ENCODE data around the gene ZMAT3.

The ZMAT3 gene

GRCh38 chr3:178982137-178982536 lies 89.5 kb downstream of the ZMAT3 start:
- no peak overlapping the region for H3K4me3 ChIP-seq (ENCODE audit: severe bottlenecking)
- H3K27ac ChIP-seq (ENCODE audit: poor library complexity, severe bottlenecking), result no peak overlapping the region
- H3K27me3 ChIP-seq (ENCODE audit: insufficient read depth, poor library complexity, severe bottlenecking), result no peaks in the 10 kb centered on the region
- H3K36me3 ChIP-seq (ENCODE audit: low read depth), result no peaks in the 10 kb centered on the region; the same call in 1 of the 2 replicates
- no peaks in the 10 kb centered on the region for H3K9me3 ChIP-seq (ENCODE audit: severe bottlenecking)
- no peak for TF ChIP-seq CTCF (IDR thresholded peaks at IDR 0.05; ENCODE audit: poor library complexity, severe bottlenecking)
- ATAC-seq (ENCODE audit: low read depth), result 0 out of 3 replicates have a peak, but pooled peaks have one; percentile 23
- DNase-seq (ENCODE audit: low spot score), result no peak
- no peaks in the 10 kb centered on the region for H3K4me1 ChIP-seq (ENCODE audit: insufficient read depth, poor library complexity, severe bottlenecking)

GRCh38 chr3:178975320-178975719 lies 96.3 kb downstream of the ZMAT3 start:
- no peak for DNase-seq (ENCODE audit: low spot score)
- Histone ChIP-seq H3K4me3 (ENCODE audit: severe bottlenecking) (no peak overlapping the region), H3K36me3 (ENCODE audit: low read depth) (no peaks in the 10 kb centered on the region), H3K9me3 (ENCODE audit: severe bottlenecking) (no peaks in the 10 kb centered on the region), H3K4me1 (ENCODE audit: insufficient read depth, poor library complexity, severe bottlenecking) (no peaks in the 10 kb centered on the region), H3K27me3 (ENCODE audit: insufficient read depth, poor library complexity, severe bottlenecking) (no peaks in the 10 kb centered on the region), H3K27ac (ENCODE audit: poor library complexity, severe bottlenecking) (no peak overlapping the region)
- no peak for TF ChIP-seq CTCF (IDR thresholded peaks at IDR 0.05; ENCODE audit: poor library complexity, severe bottlenecking)
- ATAC-seq (ENCODE audit: low read depth), result no peak

GRCh38 chr3:178971614-178972013 lies 100.0 kb downstream of the ZMAT3 start:
- H3K4me1 ChIP-seq (ENCODE audit: insufficient read depth, poor library complexity, severe bottlenecking), result no peaks in the 10 kb centered on the region
- TF ChIP-seq CTCF (IDR thresholded peaks at IDR 0.05; ENCODE audit: poor library complexity, severe bottlenecking), result no peak
- DNase-seq (ENCODE audit: low spot score) (no peak), ATAC-seq (ENCODE audit: low read depth) (peak; percentile 96)
- H3K27me3 ChIP-seq (ENCODE audit: insufficient read depth, poor library complexity, severe bottlenecking), result no peaks in the 10 kb centered on the region
- H3K36me3 ChIP-seq (ENCODE audit: low read depth), result no peaks in the 10 kb centered on the region
- H3K9me3 ChIP-seq (ENCODE audit: severe bottlenecking), result no peaks in the 10 kb centered on the region
- H3K4me3 ChIP-seq (ENCODE audit: severe bottlenecking), result no peak overlapping the region
- H3K27ac ChIP-seq (ENCODE audit: poor library complexity, severe bottlenecking), result no peak overlapping the region

- Histone ChIP-seq H3K4me1 (ENCODE audit: insufficient read depth, poor library complexity, severe bottlenecking) (peaks cover 4% of the 10 kb centered on the region), H3K4me3 (ENCODE audit: severe bottlenecking) (no peak overlapping the region), H3K27ac (ENCODE audit: poor library complexity, severe bottlenecking) (no peak overlapping the region), H3K27me3 (ENCODE audit: insufficient read depth, poor library complexity, severe bottlenecking) (no peaks in the 10 kb centered on the region), H3K9me3 (ENCODE audit: severe bottlenecking) (no peaks in the 10 kb centered on the region), H3K36me3 (ENCODE audit: low read depth) (no peaks in the 10 kb centered on the region)
- ATAC-seq (ENCODE audit: low read depth) (no peak), DNase-seq (ENCODE audit: low spot score) (no peak)
- TF ChIP-seq CTCF (IDR thresholded peaks at IDR 0.05; ENCODE audit: poor library complexity, severe bottlenecking), result no peak
Observed at GRCh38 chr3:178969004-178969700, 102.5 kb downstream of the ZMAT3 start.
